Mucosa of rectum (tissue), 2 donors: ENCODE measurements around the gene KIF26B.

Experiments used
- H3K27ac ChIP-seq, 2 donors: one replicate each; pipeline ENCODE4 v1.7.0; 2013; ENCODE audit warnings: inconsistent platforms in 2 of 2, low read depth in 2 of 2, low read length in 2 of 2
- H3K27me3 ChIP-seq, 2 donors: one replicate each; pipeline ENCODE4 v1.7.0; 2013; ENCODE audit warnings: low read length in 2 of 2; ENCODE audit not compliant: control insufficient read depth in 2 of 2, insufficient read depth in 2 of 2
- H3K36me3 ChIP-seq, 2 donors: one replicate each; pipeline ENCODE4 v1.7.0; 2013; ENCODE audit warnings: low read length in 2 of 2; ENCODE audit not compliant: control insufficient read depth in 2 of 2, insufficient read depth in 2 of 2
- H3K4me1 ChIP-seq, 2 donors: one replicate each; pipeline ENCODE4 v1.7.0; 2013; ENCODE audit warnings: low read length in 2 of 2, mild to moderate bottlenecking in 1 of 2; ENCODE audit not compliant: control insufficient read depth in 2 of 2, insufficient read depth in 2 of 2
- H3K4me3 ChIP-seq, 2 donors: one replicate each; pipeline ENCODE4 v1.7.0; 2013; ENCODE audit warnings: low read length in 2 of 2
- H3K9ac ChIP-seq, 2 donors: one replicate each; pipeline ENCODE4 v1.7.0; 2013; ENCODE audit warnings: low read length in 2 of 2, low read depth in 1 of 2, mild to moderate bottlenecking in 1 of 2
- H3K9me3 ChIP-seq, 2 donors: one replicate each; pipeline ENCODE4 v1.7.0; 2013; ENCODE audit warnings: low read length in 2 of 2; ENCODE audit not compliant: control insufficient read depth in 2 of 2
- donor health status: healthy.
- donor health status: Normal muscosa, but diverticular disease.

Gene KIF26B

GRCh38 chr1:245614476-245614875 is 459.7 kb downstream of the KIF26B start:
- no peak overlapping the region for H3K9ac ChIP-seq
- H3K4me3 ChIP-seq = no peak overlapping the region
- peaks cover 0 to 3% of the 10 kb centered on the region in 2 donors for H3K27me3 ChIP-seq
- H3K9me3 ChIP-seq = no peaks in the 10 kb centered on the region
- H3K36me3 ChIP-seq = no peaks in the 10 kb centered on the region
- peaks cover 0 to 4% of the 10 kb centered on the region in 2 donors for H3K4me1 ChIP-seq
- H3K27ac ChIP-seq = no peak overlapping the region

DNA sequence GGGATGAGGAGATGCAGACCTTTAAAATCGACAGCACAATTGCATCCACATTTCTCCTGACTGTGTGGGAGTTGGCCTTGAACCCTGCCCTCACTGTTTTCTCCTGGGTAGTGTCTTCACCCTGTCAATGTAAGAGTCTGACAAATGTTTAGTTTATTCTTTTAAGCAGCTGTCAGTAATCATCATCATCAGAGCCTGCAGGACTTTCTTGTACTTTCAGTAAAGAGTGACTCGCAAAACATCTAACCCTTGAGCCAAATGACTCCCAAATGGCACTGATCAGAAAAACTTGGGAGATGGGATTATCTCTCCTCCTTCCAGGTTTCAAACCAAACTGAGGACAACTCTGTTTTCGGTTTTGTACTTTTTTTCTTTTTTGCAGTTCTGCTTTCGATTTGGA is 460.2 kb downstream of the KIF26B start:
- Histone ChIP-seq H3K27ac (no peak overlapping the region), H3K27me3 (peaks cover 0 to 3% of the 10 kb centered on the region in 2 donors), H3K9me3 (no peaks in the 10 kb centered on the region), H3K36me3 (no peaks in the 10 kb centered on the region), H3K4me3 (no peak overlapping the region), H3K4me1 (peaks cover 0 to 1% of the 10 kb centered on the region in 2 donors), H3K9ac (no peak overlapping the region)

DNA sequence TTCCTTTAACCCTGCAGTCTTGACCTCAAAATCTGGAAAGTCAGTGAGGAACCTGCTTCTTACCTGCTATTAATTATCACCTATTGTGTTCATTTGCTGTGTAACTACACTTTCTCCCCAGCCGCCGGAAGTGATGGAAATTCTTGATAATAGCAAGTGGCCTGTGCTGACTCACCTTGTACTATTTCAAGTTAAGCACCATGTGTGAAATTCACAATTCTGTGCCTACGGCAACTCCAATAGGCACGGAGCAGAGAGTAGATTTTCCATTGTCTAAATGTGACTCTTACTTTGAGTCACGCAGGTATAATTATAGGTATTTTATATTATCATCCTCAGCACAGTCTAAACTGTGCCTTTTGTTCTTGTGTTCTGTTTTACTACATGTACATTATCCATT is 466.8 kb downstream of the KIF26B start:
- H3K9me3 ChIP-seq = no peaks in the 10 kb centered on the region
- no peaks in the 10 kb centered on the region for H3K27me3 ChIP-seq
- no peak overlapping the region for H3K9ac ChIP-seq
- H3K4me1 ChIP-seq = no peaks in the 10 kb centered on the region
- H3K36me3 ChIP-seq = no peaks in the 10 kb centered on the region
- no peak overlapping the region for H3K27ac ChIP-seq
- no peak overlapping the region for H3K4me3 ChIP-seq

GRCh38 chr1:245622332-245623014 is 467.7 kb downstream of the KIF26B start:
- H3K4me3 ChIP-seq = no peak overlapping the region
- H3K36me3 ChIP-seq = no peaks in the 10 kb centered on the region
- H3K9me3 ChIP-seq = no peaks in the 10 kb centered on the region
- no peaks in the 10 kb centered on the region for H3K27me3 ChIP-seq
- H3K9ac ChIP-seq = no peak overlapping the region
- H3K4me1 ChIP-seq = no peaks in the 10 kb centered on the region
- H3K27ac ChIP-seq = no peak overlapping the region

DNA sequence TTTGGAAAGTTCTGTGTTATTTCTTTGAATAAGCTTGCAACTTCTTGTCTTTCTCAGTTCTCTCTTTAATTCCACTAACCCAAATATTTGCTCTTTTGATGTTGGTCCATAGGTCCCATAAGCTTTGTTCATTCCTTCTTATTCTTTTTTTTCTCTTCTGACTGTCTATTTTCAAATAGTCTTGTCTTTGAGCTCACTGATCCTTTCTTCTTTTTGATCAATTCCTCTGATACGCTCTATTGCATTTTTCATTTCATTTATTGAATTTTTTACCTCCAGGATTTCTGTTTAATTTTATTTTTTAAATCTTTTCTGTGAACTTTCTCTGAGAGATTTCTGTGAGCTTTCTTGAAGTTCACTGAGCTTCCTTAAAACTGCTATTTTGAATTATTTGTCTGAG is 486.6 kb downstream of the KIF26B start:
- Histone ChIP-seq H3K27me3 (no peaks in the 10 kb centered on the region), H3K4me1 (no peaks in the 10 kb centered on the region), H3K4me3 (no peak overlapping the region), H3K27ac (no peak overlapping the region), H3K36me3 (no peaks in the 10 kb centered on the region), H3K9ac (no peak overlapping the region), H3K9me3 (peaks cover 4 to 6% of the 10 kb centered on the region in 2 donors)

- Histone ChIP-seq H3K27me3 (no peaks in the 10 kb centered on the region), H3K4me1 (no peaks in the 10 kb centered on the region), H3K36me3 (no peaks in the 10 kb centered on the region), H3K4me3 (no peak overlapping the region), H3K27ac (no peak overlapping the region), H3K9me3 (peaks cover 4 to 6% of the 10 kb centered on the region in 2 donors), H3K9ac (no peak overlapping the region)
These were observed 490.6 kb downstream of the KIF26B start for GRCh38 chr1:245645406-245645805.

- H3K9ac ChIP-seq = no peak overlapping the region
- no peak overlapping the region for H3K27ac ChIP-seq
These were observed 491.1 kb downstream of the KIF26B start for GRCh38 chr1:245645894-245646293.

DNA sequence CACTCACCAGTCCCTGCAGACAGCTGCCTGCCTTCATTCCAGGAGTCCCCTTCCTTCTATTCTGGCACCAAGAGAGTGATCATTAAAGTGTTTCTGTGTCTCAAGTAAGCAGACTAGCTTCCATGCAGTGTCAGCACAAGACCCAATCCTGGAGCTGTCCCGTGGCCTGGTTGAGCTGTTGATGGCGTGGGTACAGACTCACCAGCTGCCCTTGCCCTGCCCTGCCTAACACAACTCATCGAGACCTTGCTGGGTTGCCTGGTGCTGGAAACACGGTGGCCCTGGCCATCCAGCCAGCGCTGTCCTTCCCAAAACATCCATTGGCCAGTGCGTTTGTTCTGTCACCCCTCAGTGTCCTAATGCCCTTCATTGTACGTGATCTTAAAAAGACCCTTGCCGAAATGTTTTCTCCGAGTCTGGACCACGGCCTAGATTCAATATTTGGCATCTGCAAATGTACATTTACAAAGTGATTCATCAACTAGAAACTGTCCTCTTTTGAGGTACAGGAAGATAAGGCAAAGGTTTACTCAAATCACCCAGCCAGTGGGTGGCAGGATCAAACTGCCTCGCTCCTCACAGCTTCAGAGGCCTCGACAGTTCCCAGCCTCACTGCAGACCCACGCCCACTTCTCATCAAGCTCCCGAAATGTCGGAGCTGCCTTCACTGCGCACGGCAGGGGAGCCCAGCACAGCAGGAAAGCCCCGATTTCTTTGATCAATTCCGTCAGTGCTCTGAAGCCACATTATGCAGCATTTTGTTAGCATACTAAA is 494.2 kb downstream of the KIF26B start:
- no peaks in the 10 kb centered on the region for H3K4me1 ChIP-seq
- H3K4me3 ChIP-seq = no peak overlapping the region
- H3K27ac ChIP-seq = no peak overlapping the region
- no peaks in the 10 kb centered on the region for H3K9me3 ChIP-seq
- H3K27me3 ChIP-seq = no peaks in the 10 kb centered on the region
- H3K36me3 ChIP-seq = no peaks in the 10 kb centered on the region
- no peak overlapping the region for H3K9ac ChIP-seq

More at GRCh38 chr1:245645894-245646293, 491.1 kb downstream of the KIF26B start:
- Histone ChIP-seq H3K36me3 (no peaks in the 10 kb centered on the region), H3K27me3 (no peaks in the 10 kb centered on the region), H3K4me1 (no peaks in the 10 kb centered on the region), H3K4me3 (no peak overlapping the region), H3K9me3 (peaks cover 4 to 6% of the 10 kb centered on the region in 2 donors)

GRCh38 chr1:245649666-245650065 is 494.9 kb downstream of the KIF26B start:
- Histone ChIP-seq H3K27ac (no peak overlapping the region), H3K4me1 (no peaks in the 10 kb centered on the region), H3K4me3 (no peak overlapping the region), H3K36me3 (no peaks in the 10 kb centered on the region), H3K9ac (no peak overlapping the region), H3K9me3 (no peaks in the 10 kb centered on the region), H3K27me3 (no peaks in the 10 kb centered on the region)

- H3K27ac ChIP-seq = no peak overlapping the region
- H3K36me3 ChIP-seq = no peaks in the 10 kb centered on the region
- no peak overlapping the region for H3K4me3 ChIP-seq
- no peak overlapping the region for H3K9ac ChIP-seq
- no peaks in the 10 kb centered on the region for H3K4me1 ChIP-seq
- no peaks in the 10 kb centered on the region for H3K9me3 ChIP-seq
- H3K27me3 ChIP-seq = no peaks in the 10 kb centered on the region
These were observed 495.7 kb downstream of the KIF26B start for GRCh38 chr1:245650441-245650960.
